ENCODE measurements around the gene MPZL3. TPM values are rescaled to one million over a fixed set of nuclear protein-coding genes. Genes with fewer than 3 reads are reported as not detected.

The MPZL3 gene
- total RNA-seq, 1 experiment from 2014 or later, result 8.7 TPM

DNA sequence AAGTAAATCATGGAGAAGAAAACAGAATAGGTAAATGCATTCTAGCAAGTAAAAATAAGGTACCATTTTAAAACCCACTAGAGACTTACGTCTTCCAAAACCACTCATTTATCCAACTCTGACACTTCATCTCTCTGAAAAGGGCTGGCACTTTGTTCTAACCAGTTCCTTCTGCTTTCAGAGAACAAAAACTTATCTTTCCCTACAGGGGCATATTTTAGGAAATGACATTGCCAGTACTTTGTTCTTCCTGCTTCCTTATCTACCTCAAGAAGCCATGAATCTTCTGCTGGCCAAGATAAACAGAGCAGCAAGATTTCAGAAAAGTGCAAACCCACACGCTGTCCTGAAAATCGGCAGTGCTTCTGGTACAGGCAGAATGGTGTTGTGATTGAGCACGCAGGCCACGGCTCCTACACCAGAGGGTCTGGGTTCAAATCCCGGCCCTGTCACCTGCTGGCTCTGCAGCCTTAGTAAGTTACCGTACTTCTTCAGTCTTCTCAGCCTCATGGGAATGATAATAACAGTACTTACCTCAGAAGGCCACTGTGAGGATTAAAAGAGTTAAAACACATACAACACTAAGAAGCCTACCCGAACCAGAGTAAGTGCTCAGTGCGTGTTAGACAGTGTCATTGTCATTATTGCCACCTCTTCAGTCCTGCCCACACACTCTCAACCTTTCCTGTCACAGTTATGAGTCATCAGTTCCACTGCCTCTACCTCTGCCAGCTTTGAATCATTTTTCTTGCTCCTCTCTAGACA lies 11.0 kb downstream of the MPZL3 start:
- Histone ChIP-seq H3K4me3 (replicated peaks in 1 of 2; ENCODE audit: low read depth in 1 of 2, low read length in 2 of 2) (peak overlapping the region; percentile 15 to 48), H3K4me2 (ENCODE audit: low read length) (peak overlapping the region; percentile 82), H3K9me2 (ENCODE audit: insufficient read depth) (no peaks in the 10 kb centered on the region), H3K27ac (ENCODE audit: low read depth, low read length) (peak overlapping the region; percentile 52), H3K36me3 (ENCODE audit: control insufficient read depth in 1 of 2, insufficient read depth in 2 of 2, low read length in 2 of 2) (no peaks in the 10 kb centered on the region), H4K20me1 (ENCODE audit: insufficient read depth) (no peaks in the 10 kb centered on the region), H3K27me3 (ENCODE audit: insufficient read depth, low read length) (no peaks in the 10 kb centered on the region), H3K79me2 (ENCODE audit: insufficient read depth, low read length) (no peaks in the 10 kb centered on the region), H3K9me3 (ENCODE audit: control insufficient read depth in 1 of 2, insufficient read depth in 1 of 2, low read depth in 1 of 2, low read length in 2 of 2) (no peaks in the 10 kb centered on the region), H3K4me1 (ENCODE audit: control insufficient read depth in 1 of 2, insufficient read depth in 2 of 2, low read length in 2 of 2) (peaks cover 28 to 34% of the 10 kb centered on the region in 2 experiments), H2AFZ (ENCODE audit: low read depth, low read length, poor library complexity, severe bottlenecking) (no peak overlapping the region), H3K9ac (ENCODE audit: low read length) (peak overlapping the region; percentile 41)
- peak; percentile 94 for ATAC-seq
- intact Hi-C loops (cut with micrococcal nuclease), result no loop called here
- DNase-seq (ENCODE audit: low read depth, low spot score), result peak; percentile 95
- TF ChIP-seq POLR2A (IDR thresholded peaks at IDR 0.05; ENCODE audit: borderline replicate concordance, extremely low read depth, insufficient read depth, insufficient read length) (no peak), RAD21 (IDR thresholded peaks at IDR 0.05; ENCODE audit: low read depth) (peak; percentile 44; the same call in 1 of the 2 replicates), EZH2phosphoT487 (IDR thresholded peaks at IDR 0.05; ENCODE audit: borderline replicate concordance) (no peak), CBX3 (IDR thresholded peaks at IDR 0.05; ENCODE audit: low read depth) (peak; percentile 99), MAX (IDR thresholded peaks at IDR 0.05) (peak; percentile 86), JUND (IDR thresholded peaks at IDR 0.05) (peak; percentile 100), SP1 (IDR thresholded peaks at IDR 0.05; ENCODE audit: low read depth) (peak; percentile 99), FOSL1 (IDR thresholded peaks at IDR 0.05; ENCODE audit: low read depth) (peak; percentile 99), SRF (IDR thresholded peaks at IDR 0.05; ENCODE audit: low read depth) (peak; percentile 79), EGR1 (IDR thresholded peaks at IDR 0.05; ENCODE audit: low read depth) (peak; percentile 95), SIN3A (IDR thresholded peaks at IDR 0.05; ENCODE audit: low read depth) (peak; percentile 97), CEBPB (IDR thresholded peaks at IDR 0.05; ENCODE audit: low read depth) (no peak), POLR2AphosphoS5 (IDR thresholded peaks at IDR 0.05; ENCODE audit: low read depth, low read length) (peak; percentile 78)
- TF ChIP-seq, protein P1, sequence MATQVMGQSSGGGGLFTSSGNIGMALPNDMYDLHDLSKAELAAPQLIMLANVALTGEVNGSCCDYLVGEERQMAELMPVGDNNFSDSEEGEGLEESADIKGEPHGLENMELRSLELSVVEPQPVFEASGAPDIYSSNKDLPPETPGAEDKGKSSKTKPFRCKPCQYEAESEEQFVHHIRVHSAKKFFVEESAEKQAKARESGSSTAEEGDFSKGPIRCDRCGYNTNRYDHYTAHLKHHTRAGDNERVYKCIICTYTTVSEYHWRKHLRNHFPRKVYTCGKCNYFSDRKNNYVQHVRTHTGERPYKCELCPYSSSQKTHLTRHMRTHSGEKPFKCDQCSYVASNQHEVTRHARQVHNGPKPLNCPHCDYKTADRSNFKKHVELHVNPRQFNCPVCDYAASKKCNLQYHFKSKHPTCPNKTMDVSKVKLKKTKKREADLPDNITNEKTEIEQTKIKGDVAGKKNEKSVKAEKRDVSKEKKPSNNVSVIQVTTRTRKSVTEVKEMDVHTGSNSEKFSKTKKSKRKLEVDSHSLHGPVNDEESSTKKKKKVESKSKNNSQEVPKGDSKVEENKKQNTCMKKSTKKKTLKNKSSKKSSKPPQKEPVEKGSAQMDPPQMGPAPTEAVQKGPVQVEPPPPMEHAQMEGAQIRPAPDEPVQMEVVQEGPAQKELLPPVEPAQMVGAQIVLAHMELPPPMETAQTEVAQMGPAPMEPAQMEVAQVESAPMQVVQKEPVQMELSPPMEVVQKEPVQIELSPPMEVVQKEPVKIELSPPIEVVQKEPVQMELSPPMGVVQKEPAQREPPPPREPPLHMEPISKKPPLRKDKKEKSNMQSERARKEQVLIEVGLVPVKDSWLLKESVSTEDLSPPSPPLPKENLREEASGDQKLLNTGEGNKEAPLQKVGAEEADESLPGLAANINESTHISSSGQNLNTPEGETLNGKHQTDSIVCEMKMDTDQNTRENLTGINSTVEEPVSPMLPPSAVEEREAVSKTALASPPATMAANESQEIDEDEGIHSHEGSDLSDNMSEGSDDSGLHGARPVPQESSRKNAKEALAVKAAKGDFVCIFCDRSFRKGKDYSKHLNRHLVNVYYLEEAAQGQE (IDR thresholded peaks at IDR 0.05; ENCODE audit: low read depth), result no peak
- TF ChIP-seq, protein P2, sequence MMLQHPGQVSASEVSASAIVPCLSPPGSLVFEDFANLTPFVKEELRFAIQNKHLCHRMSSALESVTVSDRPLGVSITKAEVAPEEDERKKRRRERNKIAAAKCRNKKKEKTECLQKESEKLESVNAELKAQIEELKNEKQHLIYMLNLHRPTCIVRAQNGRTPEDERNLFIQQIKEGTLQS (IDR thresholded peaks at IDR 0.05), result peak; percentile 67
- ChIA-PET CTCF (interaction anchor here (1.2 to 1.9 kb wide), 2 partner anchors 43 to 55 kb away, joined by 3 to 9 read pairs; no protein-coding TSS in a partner anchor), RAD21 (ENCODE audit: low non-redundant PET in 1 of 2, low total read pairs in 2 of 2, uncharacterized antibody in 2 of 2, unreplicated experiment in 2 of 2) (no interaction called here), POLR2A (interaction anchor here (1.0 to 1.5 kb wide), 4 partner anchors 8 to 61 kb away, joined by 3 to 6 read pairs (median 4); partner anchors contain the start of gene MPZL3)
- TSS peak; percentile 64 for BruUV-seq (replicated peaks)
